ENCODE data around the gene LRRTM1. TPM values are rescaled to one million over a fixed set of nuclear protein-coding genes. Genes with fewer than 3 reads are reported as not detected.

The LRRTM1 gene
- total and polyA plus RNA-seq, 2 of the 8 experiments (the other 6 are each of a cell fraction or from before 2014, with no cell fraction given) = 1.4 to 2.3 TPM

- H4K8ac ChIP-seq (ENCODE audit: extremely low read depth, insufficient read depth, low read length) = no peak overlapping the region
- H3K79me2 ChIP-seq (ENCODE audit: control insufficient read depth in 1 of 2, insufficient read depth in 2 of 2, low read length in 2 of 2) = no peaks in the 10 kb centered on the region
- 92% methylated on average over 2 of the region's 2 CpGs; no CpG with 5 or more reads in 1 of the 2 experiments for WGBS, 2 experiments (ENCODE audit: extremely low coverage in 1 of 2, insufficient coverage in 1 of 2, insufficient read length in 1 of 2, insufficient replicate concordance in 2 of 2, low coverage in 1 of 2, low lambda C conversion rate in 2 of 2, missing lambda C conversion rate in 1 of 2)
- no peak overlapping the region for H2AFZ ChIP-seq (ENCODE audit: low read length)
- H2AK5ac ChIP-seq (ENCODE audit: low read depth, low read length) = no peak overlapping the region
- no peaks in the 10 kb centered on the region for H3K79me1 ChIP-seq (ENCODE audit: low read depth, low read length)
- ChIA-PET CTCF (ENCODE audit: partially characterized antibody) (no interaction called here), POLR2A (ENCODE audit: partially characterized antibody) (no interaction called here)
- no peaks in the 10 kb centered on the region for H3K27me3 ChIP-seq (replicated peaks in 1 of 4; ENCODE audit: control insufficient read depth in 3 of 4, extremely low read depth in 1 of 4, insufficient read depth in 3 of 4, low read length in 3 of 4)
- no peak overlapping the region for H2BK12ac ChIP-seq (ENCODE audit: low read depth, low read length)
- no peaks in the 10 kb centered on the region for H4K20me1 ChIP-seq (replicated peaks in 1 of 2; ENCODE audit: control insufficient read depth in 1 of 2, insufficient read depth in 2 of 2, low read length in 2 of 2)
- H3K18ac ChIP-seq (ENCODE audit: extremely low read depth, low read length) = no peak overlapping the region
- no peak for FAIRE-seq
- no peaks in the 10 kb centered on the region for H3K4me1 ChIP-seq (replicated peaks in 1 of 4; ENCODE audit: control insufficient read depth in 3 of 4, insufficient read depth in 4 of 4, low read length in 3 of 4)
- no peak overlapping the region for H3K4me3 ChIP-seq (ENCODE audit: extremely low read depth in 1 of 4, insufficient read depth in 2 of 4, low read depth in 3 of 4, low read length in 4 of 4)
- H4K5ac ChIP-seq (ENCODE audit: insufficient read length, low read depth, low read length) = no peak overlapping the region
- H2BK15ac ChIP-seq (ENCODE audit: low read length) = no peak overlapping the region
- H3K9me3 ChIP-seq (ENCODE audit: insufficient read depth in 2 of 2, low read depth in 1 of 2, low read length in 1 of 2) = 0 out of 4 replicates have a peak, but pooled peaks cover 0 to 4% of the 10 kb centered on the region in 2 experiments
- H3K4me2 ChIP-seq (ENCODE audit: insufficient read depth in 1 of 2, low read depth in 2 of 2, low read length in 2 of 2) = no peak overlapping the region
- no peak overlapping the region for H3K9ac ChIP-seq (replicated peaks in 1 of 4; ENCODE audit: extremely low read depth in 1 of 4, low read depth in 3 of 4, low read length in 3 of 4)
- no peak overlapping the region for H2BK20ac ChIP-seq (ENCODE audit: low read length)
- no peak overlapping the region for H2BK120ac ChIP-seq (replicated peaks; ENCODE audit: low read depth, low read length)
- DNase-seq (ENCODE audit: low read depth in 1 of 2, low spot score in 2 of 2) = no peak
- no peak overlapping the region for H3K14ac ChIP-seq (ENCODE audit: insufficient read length)
- H2BK5ac ChIP-seq (ENCODE audit: low read depth, low read length) = no peak overlapping the region
- no peak overlapping the region for H3K27ac ChIP-seq (ENCODE audit: low read depth, low read length)
- no peaks in the 10 kb centered on the region for H3K36me3 ChIP-seq (ENCODE audit: control insufficient read depth in 2 of 4, insufficient read depth in 4 of 4, low read length in 3 of 4)
- H3K56ac ChIP-seq (replicated peaks; ENCODE audit: insufficient read length, low read depth, low read length) = no peak overlapping the region
- H4K91ac ChIP-seq (replicated peaks; ENCODE audit: insufficient read length, low read length) = no peak overlapping the region
- H3K4ac ChIP-seq (replicated peaks; ENCODE audit: insufficient read length, low read depth, low read length) = no peak overlapping the region
- H3K23ac ChIP-seq (ENCODE audit: insufficient read length) = no peak overlapping the region
- H3K23me2 ChIP-seq (ENCODE audit: low read depth, low read length) = no peaks in the 10 kb centered on the region; the same call in 1 of the 2 replicates
- no peak for TF ChIP-seq SIN3A (conservative IDR thresholded peaks at IDR 0.05 in 1 of 2, IDR thresholded peaks at IDR 0.05 in 1 of 2; ENCODE audit: low read depth in 1 of 2, low read length in 2 of 2)
- TF ChIP-seq RBBP5 (IDR thresholded peaks at IDR 0.05; ENCODE audit: borderline replicate concordance, low read depth, low read length) = no peak
- TF ChIP-seq CTBP2 (IDR thresholded peaks at IDR 0.05; ENCODE audit: borderline replicate concordance, insufficient read depth, insufficient read length, low read length) = no peak
- no peak for TF ChIP-seq ASH2L (IDR thresholded peaks at IDR 0.05; ENCODE audit: low read length)
- no peak for TF ChIP-seq HDAC2 (IDR thresholded peaks at IDR 0.05; ENCODE audit: borderline replicate concordance in 1 of 2, low read depth in 2 of 2, low read length in 2 of 2)
- TF ChIP-seq EP300 (IDR thresholded peaks at IDR 0.05; ENCODE audit: borderline replicate concordance in 1 of 2, low read depth in 2 of 2, low read length in 2 of 2) = no peak
- TF ChIP-seq SUZ12 (IDR thresholded peaks at IDR 0.05; ENCODE audit: low read length) = no peak
- TF ChIP-seq FOSL1 (IDR thresholded peaks at IDR 0.05; ENCODE audit: insufficient read depth, low read depth, low read length) = no peak
- TF ChIP-seq TAF7 (optimal IDR thresholded peaks at IDR 0.05; ENCODE audit: borderline replicate concordance, low read depth, low read length) = no peak
- TF ChIP-seq SP4 (IDR thresholded peaks at IDR 0.05; ENCODE audit: low read length) = no peak
Observed at GRCh38 chr2:80280598-80280997, 24.0 kb downstream of the LRRTM1 start.
